Mucosa of descending colon (tissue), 3 donors: Measurements from ENCODE around the gene CTAG2. TPM values are rescaled to one million over a fixed set of nuclear protein-coding genes. Genes with fewer than 3 reads are reported as not detected.

Experiments
- ATAC-seq: fragments of 200-7000 bp; cut with Tn5 transposase; one replicate; pipeline ENCODE4 v1.9.1; 2020; ENCODE audit warnings: mild to moderate bottlenecking, moderate library complexity
- DNase-seq, 3 donors: peaks; one replicate each; pipeline ENCODE4 v3.0.0-alpha.2; 2020
- H3K36me3 ChIP-seq: fragments of 200-600 bp; one replicate; pipeline ENCODE4 v1.8.0; 2021; ENCODE audit warnings: low read depth, mild to moderate bottlenecking
- H3K4me1 ChIP-seq: fragments of 200-600 bp; one replicate; pipeline ENCODE4 v1.8.0; 2021; ENCODE audit warnings: low read depth, mild to moderate bottlenecking
- H3K4me3 ChIP-seq: fragments of 200-600 bp; one replicate; pipeline ENCODE4 v1.8.0; 2021; ENCODE audit warnings: mild to moderate bottlenecking
- H3K9me3 ChIP-seq: fragments of 200-600 bp; one replicate; pipeline ENCODE4 v1.8.0; 2021; ENCODE audit warnings: mild to moderate bottlenecking
- CTCF ChIP-seq: fragments of 200-600 bp; IDR thresholded peaks from one replicate; pipeline ENCODE4 v1.8.0; 2022; ENCODE audit warnings: antibody characterized with exemption, mild to moderate bottlenecking
- intact Hi-C, 2 donors: fragments of 100-400 bp; cut with DNase I in 1 of 2; cut with micrococcal nuclease in 1 of 2; formaldehyde crosslinking; loops; one replicate each; pipeline versions ENCODE4 v1.11.0 to v1.11.1; 2022; cut with DNase I, micrococcal nuclease
- total RNA-seq, 3 donors: library from RNA; stranded (reverse); fragmentation: NEBNext Ultra II Directional in 2 of 3; extraction: Animal tissue kit (Norgen Biotek cat#: 25700) in 2 of 3; gene quantifications; one replicate each; pipeline versions ENCODE4 v1.2.1 to v1.2.4, GENCODE V29; 2021 to 2023
- donor health status: DM: no; HTN: no; CAD: no; lungs with moderate emphysema.
- donor health status: DM: no; HTN: no; CAD: no.
- donor health status: DM: no; HTN: yes; CAD: no.

The CTAG2 gene
- total RNA-seq, 3 donors from 2014 or later = not detected

- intact Hi-C loops = no loop called here
- Histone ChIP-seq H3K4me1 (no peaks in the 10 kb centered on the region), H3K9me3 (no peaks in the 10 kb centered on the region), H3K4me3 (no peak overlapping the region), H3K36me3 (no peaks in the 10 kb centered on the region)
- TF ChIP-seq CTCF = no peak
- DNase-seq (no peak), ATAC-seq (no peak)
Measured at GRCh38 chrX:154602766-154603437, 50.5 kb downstream of the CTAG2 start.

- TF ChIP-seq CTCF = no peak
- no peaks in the 10 kb centered on the region for H3K36me3 ChIP-seq
- no peak for ATAC-seq
- no peak overlapping the region for H3K4me3 ChIP-seq
- DNase-seq = no peak
- intact Hi-C loops = no loop called here
- no peaks in the 10 kb centered on the region for H3K9me3 ChIP-seq
- no peaks in the 10 kb centered on the region for H3K4me1 ChIP-seq
Measured at GRCh38 chrX:154602226-154602625, 51.2 kb downstream of the CTAG2 start.

Other genes with a start within 250 kb of the CTAG2 start
- 10 to 100 TPM; 18.1 to 30.8 (median 25.6) TPM for gene DNASE1L1, start 244.3 kb downstream of the CTAG2 start, total RNA-seq
- 10 to 100 TPM; 38.2 to 44.7 (median 43.2) TPM for gene TAFAZZIN, start 242.0 kb downstream of the CTAG2 start, total RNA-seq
- gene ATP6AP1, start 224.9 kb downstream of the CTAG2 start, total RNA-seq = 10 to 100 TPM; 78.1 to 95.8 (median 95.2) TPM
- 100 to 1,000 TPM in 1 of 3 donors, 10 to 100 TPM in 2; 67.1 to 117 (median 68.1) TPM for gene GDI1, start 216.4 kb downstream of the CTAG2 start, total RNA-seq
- 10 to 100 TPM; 46.2 to 65.1 (median 50.5) TPM for gene FAM50A, start 209.4 kb downstream of the CTAG2 start, total RNA-seq
- gene PLXNA3, start 195.3 kb downstream of the CTAG2 start, total RNA-seq = 10 to 100 TPM; 24.8 to 66.1 (median 51.7) TPM
- 10 to 100 TPM; 10.7 to 18.5 (median 13.9) TPM for gene LAGE3, start 174.3 kb downstream of the CTAG2 start, total RNA-seq
- gene UBL4A, start 167.0 kb downstream of the CTAG2 start, total RNA-seq = 10 to 100 TPM; 29.2 to 41.6 (median 32.3) TPM
- 10 to 100 TPM; 26.2 to 30.6 (median 28.0) TPM for gene SLC10A3, start 162.9 kb downstream of the CTAG2 start, total RNA-seq
- 10 to 100 TPM; 52.5 to 75.6 (median 64.8) TPM for gene FAM3A, start 137.3 kb downstream of the CTAG2 start, total RNA-seq
- gene G6PD, start 106.7 kb downstream of the CTAG2 start, total RNA-seq = 10 to 100 TPM; 28.0 to 34.4 (median 33.9) TPM
- gene IKBKG, start 106.0 kb downstream of the CTAG2 start, total RNA-seq = 10 to 100 TPM; 26.7 to 36.3 (median 30.3) TPM
- not detected for gene CTAG1A, start 68.4 kb downstream of the CTAG2 start, total RNA-seq
- gene CTAG1B, start 34.3 kb downstream of the CTAG2 start, total RNA-seq = not detected
- 1 to 10 TPM; 1.3 to 3.4 (median 2.5) TPM for gene GAB3, start 97.5 kb upstream of the CTAG2 start, total RNA-seq
- 10 to 100 TPM; 29.4 to 36.0 (median 31.7) TPM for gene DKC1, start 109.3 kb upstream of the CTAG2 start, total RNA-seq
- gene MPP1, start 151.9 kb upstream of the CTAG2 start, total RNA-seq = 10 to 100 TPM; 28.9 to 38.5 (median 37.3) TPM
- gene SMIM9, start 181.1 kb upstream of the CTAG2 start, total RNA-seq = not detected
- gene F8A1, start 232.8 kb upstream of the CTAG2 start, total RNA-seq = 10 to 100 TPM; 27.8 to 45.8 (median 31.2) TPM